Naive thymus-derived CD8-positive, alpha-beta T cell (primary cell): ENCODE data around the gene NUMA1. TPM values are rescaled to one million over a fixed set of nuclear protein-coding genes. Genes with fewer than 3 reads are reported as not detected.

Experiments
- ATAC-seq, 2 donors: fragments of 150-1000 bp; cut with Tn5 transposase in 1 of 2; sonication (Bioruptor Pico), chemical (Tn5 transposase) in 1 of 2; 1 replicate in 1 of 2; 2 replicates in 1 of 2; pipeline ENCODE4 v1.10.0; 2021; ENCODE audit warnings: mild to moderate bottlenecking in 2 of 2, moderate library complexity in 2 of 2
- POLR2A ChIA-PET: fragments of 350-600 bp; sonication (Branson Sonifier 250); formaldehyde crosslinking; loops from one replicate; lab custom pipeline; 2021; ENCODE audit warnings: antibody characterized with exemption; lab: Charles Lee
- DNase-seq, 10 donors: peaks; one replicate each; pipeline versions ENCODE4 v3.0.0 to v3.0.0-alpha.2; 2020 to 2022
- H3K27ac Mint-ChIP-seq, 10 donors: one replicate each; pipeline ENCODE4 v1.8.0; 2020 to 2022; ENCODE audit warnings: mild to moderate bottlenecking in 10 of 10, mixed read lengths in 10 of 10, moderate library complexity in 4 of 10, inconsistent platforms in 1 of 10
- H3K27me3 Mint-ChIP-seq, 5 donors: one replicate each; pipeline ENCODE4 v1.8.0; 2021 to 2022; ENCODE audit warnings: mixed read lengths in 5 of 5
- H3K36me3 Mint-ChIP-seq, 3 donors: one replicate each; pipeline ENCODE4 v1.8.0; 2020 to 2022; ENCODE audit warnings: mixed read lengths in 3 of 3, mild to moderate bottlenecking in 2 of 3, inconsistent platforms in 1 of 3
- H3K4me1 Mint-ChIP-seq, 4 donors: one replicate each; pipeline ENCODE4 v1.8.0; 2021 to 2022; ENCODE audit warnings: mixed read lengths in 4 of 4
- H3K4me3 Mint-ChIP-seq, 10 donors: one replicate each; pipeline ENCODE4 v1.8.0; 2020 to 2022; ENCODE audit warnings: mild to moderate bottlenecking in 10 of 10, mixed read lengths in 10 of 10, moderate library complexity in 6 of 10, inconsistent platforms in 1 of 10
- H3K9me3 Mint-ChIP-seq, 9 donors: one replicate each; pipeline ENCODE4 v1.8.0; 2020 to 2022; ENCODE audit warnings: mixed read lengths in 9 of 9, mild to moderate bottlenecking in 3 of 9, inconsistent platforms in 1 of 9, moderate library complexity in 1 of 9
- polyA plus RNA-seq, 3 donors: library from polyadenylated mRNA; unstranded; fragments of 300-500 nt; fragmentation: Illumina TruSeq; gene quantifications; one replicate each; pipeline ENCODE4 v1.2.3, GENCODE V29; 2021
- total RNA-seq, 8 experiments: library from RNA in 2 of 8; stranded (reverse) in 2 of 8; gene quantifications; one replicate each; pipeline ENCODE4 v1.2.3 and lab custom pipeline; 2021 to 2026

Gene NUMA1
- total and polyA plus RNA-seq, 5 experiments from 2014 or later, result 12.0 to 442 (median 119) TPM

GRCh38 chr11:72112978-72113808, 32.9 kb upstream of the NUMA1 start:
- Mint-ChIP-seq H3K27me3 (peaks cover 0 to 9% (median 4%) of the 10 kb centered on the region in 5 donors), H3K4me1 (peaks cover 22 to 28% (median 25%) of the 10 kb centered on the region in 4 donors), H3K4me3 (peak overlapping the region; percentile 87 to 100 (median 96)), H3K9me3 (peaks cover 0 to 5% (median 0%) of the 10 kb centered on the region in 9 donors), H3K27ac (peak overlapping the region; percentile 95 to 99 (median 98)), H3K36me3 (peaks cover 8 to 17% (median 10%) of the 10 kb centered on the region in 3 donors)
- POLR2A ChIA-PET, result interaction anchor here (0.6 to 3.6 kb wide), 12 partner anchors 9 to 185 kb away, joined by 3 to 78 read pairs (median 9); partner anchors contain the start of genes INPPL1, LAMTOR1, NUMA1 and RNF121
- DNase-seq (no peak), ATAC-seq (peak in 1 of 2 donors; percentile 22)

- POLR2A ChIA-PET, result interaction anchor here (0.6 to 3.6 kb wide), 16 partner anchors 9 to 319 kb away, joined by 3 to 78 read pairs (median 6); partner anchors contain the start of genes INPPL1, LAMTOR1, NUMA1 and RNF121
- peaks cover 0 to 5% (median 0%) of the 10 kb centered on the region in 9 donors for H3K9me3 Mint-ChIP-seq
- peaks cover 8 to 24% (median 18%) of the 10 kb centered on the region in 3 donors for H3K36me3 Mint-ChIP-seq
- DNase-seq (peak; percentile 79 to 100 (median 99)), ATAC-seq (peak; percentile 88 to 90)
- H3K4me3 Mint-ChIP-seq, result peak within 1 kb of the TSS; percentile 87 to 100 (median 96)
- H3K4me1 Mint-ChIP-seq, result peaks cover 22 to 28% (median 25%) of the 10 kb centered on the region in 4 donors
- H3K27me3 Mint-ChIP-seq, result peaks cover 0 to 7% (median 4%) of the 10 kb centered on the region in 5 donors
- H3K27ac Mint-ChIP-seq, result peak within 1 kb of the TSS; percentile 95 to 99 (median 98)
Measured at GRCh38 chr11:72112143-72112977, 32.0 kb upstream of the NUMA1 start, which contains the start of gene ANAPC15. Gene ANAPC15 (minus strand): TSS chr11:72112695. CDS start chr11:72111276, 1,419 bp downstream.

GRCh38 chr11:72111300-72112142, 31.2 kb upstream of the NUMA1 start:
- peak overlapping the region; percentile 87 to 100 (median 96) for H3K4me3 Mint-ChIP-seq
- H3K36me3 Mint-ChIP-seq, result peaks cover 8 to 26% (median 19%) of the 10 kb centered on the region in 3 donors
- peaks cover 0 to 6% (median under 1%) of the 10 kb centered on the region in 5 donors for H3K27me3 Mint-ChIP-seq
- peak in 1 of 10 donors; percentile 7 for DNase-seq
- peaks cover 22 to 28% (median 25%) of the 10 kb centered on the region in 4 donors for H3K4me1 Mint-ChIP-seq
- POLR2A ChIA-PET, result interaction anchor here (0.7 to 3.6 kb wide), 10 partner anchors 9 to 319 kb away, joined by 3 to 78 read pairs (median 9); partner anchors contain the start of genes INPPL1, NUMA1, RNF121 and XNDC1N
- no peak for ATAC-seq
- H3K9me3 Mint-ChIP-seq, result peaks cover 0 to 5% (median 0%) of the 10 kb centered on the region in 9 donors
- H3K27ac Mint-ChIP-seq, result peak overlapping the region; percentile 95 to 99 (median 98)

GRCh38 chr11:72105888-72106287, 25.5 kb upstream of the NUMA1 start, which contains the start of gene TOMT:
Gene TOMT (plus strand): TSS chr11:72105924. CDS start chr11:72105952, 28 bp downstream.
- peak within 1 kb of the TSS in 4 of 10 donors; percentile 10 to 34 (median 32) for H3K4me3 Mint-ChIP-seq
- ATAC-seq (no peak), DNase-seq (no peak)
- POLR2A ChIA-PET, result no interaction called here
- H3K27me3 Mint-ChIP-seq, result no peaks in the 10 kb centered on the region
- H3K9me3 Mint-ChIP-seq, result no peaks in the 10 kb centered on the region
- H3K36me3 Mint-ChIP-seq, result peaks cover 4 to 23% (median 21%) of the 10 kb centered on the region in 3 donors
- H3K27ac Mint-ChIP-seq, result peak within 1 kb of the TSS in 9 of 10 donors; percentile 7 to 94 (median 79)
- H3K4me1 Mint-ChIP-seq, result peaks cover 25 to 42% (median 36%) of the 10 kb centered on the region in 4 donors

- peak overlapping the region; percentile 88 to 99 (median 94) for H3K27ac Mint-ChIP-seq
- no peaks in the 10 kb centered on the region for H3K9me3 Mint-ChIP-seq
- H3K4me3 Mint-ChIP-seq, result peak overlapping the region; percentile 66 to 96 (median 86)
- POLR2A ChIA-PET, result interaction anchor here (2.0 to 8.1 kb wide), 2 partner anchors 9 to 63 kb away, joined by 12 to 79 read pairs; partner anchors contain the start of gene ANAPC15
- DNase-seq (no peak), ATAC-seq (no peak)
- H3K27me3 Mint-ChIP-seq, result no peaks in the 10 kb centered on the region
- peaks cover 25 to 48% (median 47%) of the 10 kb centered on the region in 4 donors for H3K4me1 Mint-ChIP-seq
- H3K36me3 Mint-ChIP-seq, result peaks cover 0 to 18% (median 11%) of the 10 kb centered on the region in 3 donors
Measured at GRCh38 chr11:72103754-72104167, 23.4 kb upstream of the NUMA1 start.

- peak; percentile 90 to 99 (median 96) for DNase-seq
- Mint-ChIP-seq H3K27ac (peak within 1 kb of the TSS; percentile 88 to 99 (median 94)), H3K4me3 (peak within 1 kb of the TSS; percentile 66 to 96 (median 86)), H3K4me1 (peaks cover 25 to 48% (median 47%) of the 10 kb centered on the region in 4 donors), H3K27me3 (no peaks in the 10 kb centered on the region), H3K36me3 (peaks cover 0 to 23% (median 10%) of the 10 kb centered on the region in 3 donors), H3K9me3 (no peaks in the 10 kb centered on the region)
- POLR2A ChIA-PET, result interaction anchor here (0.6 to 8.1 kb wide), 5 partner anchors 9 to 103 kb away, joined by 3 to 79 read pairs (median 12); partner anchors contain the start of gene ANAPC15
- peak; percentile 94 to 97 for ATAC-seq
Measured at GRCh38 chr11:72102946-72103753, 22.8 kb upstream of the NUMA1 start, which contains the start of gene LAMTOR1. Gene LAMTOR1 (minus strand): TSS chr11:72103297. CDS start chr11:72103224, 73 bp downstream.

GRCh38 chr11:72102631-72102945, 22.2 kb upstream of the NUMA1 start:
- peaks cover 0 to 23% (median 11%) of the 10 kb centered on the region in 3 donors for H3K36me3 Mint-ChIP-seq
- no peaks in the 10 kb centered on the region for H3K27me3 Mint-ChIP-seq
- H3K9me3 Mint-ChIP-seq, result no peaks in the 10 kb centered on the region
- ATAC-seq (no peak), DNase-seq (no peak)
- H3K27ac Mint-ChIP-seq, result peak overlapping the region; percentile 88 to 99 (median 94)
- POLR2A ChIA-PET, result interaction anchor here (0.6 to 8.1 kb wide), 4 partner anchors 10 to 102 kb away, joined by 3 to 79 read pairs (median 8); partner anchors contain the start of gene ANAPC15
- H3K4me1 Mint-ChIP-seq, result peaks cover 28 to 52% (median 48%) of the 10 kb centered on the region in 4 donors
- peak overlapping the region; percentile 66 to 96 (median 86) for H3K4me3 Mint-ChIP-seq

- Mint-ChIP-seq H3K36me3 (peaks cover 0 to 23% (median 7%) of the 10 kb centered on the region in 3 donors), H3K27me3 (no peaks in the 10 kb centered on the region), H3K27ac (peak overlapping the region; percentile 88 to 99 (median 94)), H3K4me3 (peak overlapping the region; percentile 66 to 96 (median 86)), H3K9me3 (no peaks in the 10 kb centered on the region), H3K4me1 (peaks cover 28 to 53% (median 48%) of the 10 kb centered on the region in 4 donors)
- POLR2A ChIA-PET, result interaction anchor here (0.6 to 8.1 kb wide), 6 partner anchors 10 to 173 kb away, joined by 3 to 79 read pairs (median 4); partner anchors contain the start of genes ANAPC15, RNF121 and XNDC1N
- ATAC-seq (no peak), DNase-seq (no peak)
Measured at GRCh38 chr11:72102162-72102561, 21.8 kb upstream of the NUMA1 start.

GRCh38 chr11:72100462-72100861, 20.1 kb upstream of the NUMA1 start:
- Mint-ChIP-seq H3K36me3 (peaks cover 0 to 32% (median 7%) of the 10 kb centered on the region in 3 donors), H3K27ac (peak overlapping the region; percentile 22 to 97 (median 79)), H3K4me3 (peak overlapping the region in 2 of 10 donors; percentile 6 to 12), H3K4me1 (peaks cover 28 to 53% (median 48%) of the 10 kb centered on the region in 4 donors), H3K27me3 (no peaks in the 10 kb centered on the region), H3K9me3 (no peaks in the 10 kb centered on the region)
- POLR2A ChIA-PET, result interaction anchor here (1.1 to 8.1 kb wide), 3 partner anchors 9 to 60 kb away, joined by 5 to 79 read pairs (median 7); partner anchors contain the start of gene ANAPC15
- DNase-seq, result no peak
- ATAC-seq, result no peak

- POLR2A ChIA-PET, result interaction anchor here (0.7 to 8.1 kb wide), 5 partner anchors 9 to 60 kb away, joined by 5 to 79 read pairs (median 7); partner anchors contain the start of gene ANAPC15
- Mint-ChIP-seq H3K4me3 (no peak overlapping the region), H3K4me1 (peaks cover 28 to 53% (median 47%) of the 10 kb centered on the region in 4 donors), H3K27me3 (no peaks in the 10 kb centered on the region), H3K27ac (peak overlapping the region; percentile 8 to 90 (median 72)), H3K9me3 (no peaks in the 10 kb centered on the region), H3K36me3 (peaks cover 0 to 36% (median 7%) of the 10 kb centered on the region in 3 donors)
- ATAC-seq, result no peak
- no peak for DNase-seq
Measured at GRCh38 chr11:72100009-72100408, 19.7 kb upstream of the NUMA1 start.
